Spleen (tissue), 13 donors: ENCODE measurements around the gene MICB. TPM values are rescaled to one million over a fixed set of nuclear protein-coding genes. Genes with fewer than 3 reads are reported as not detected.
"Not testable (repeated sequence)": the region's sequence is repeated elsewhere in the genome, so short reads cannot be mapped to it uniquely, and the experiment has no call there.

Experiments used
- DNase-seq: peaks from one replicate; pipeline ENCODE4 v3.0.0-alpha.2; 2020
- H3K27ac ChIP-seq, 8 donors: fragments of 200-600 bp; sonication (generic) in 7 of 8; 1 replicate in 4 of 8; 2 replicates in 4 of 8; pipeline versions ENCODE4 v1.5.0 to v1.8.0; 2016 to 2021; ENCODE audit warnings: inconsistent platforms in 4 of 8, mild to moderate bottlenecking in 4 of 8, moderate library complexity in 1 of 8
- H3K27me3 ChIP-seq, 7 donors: fragments of 200-600 bp; sonication (generic) in 6 of 7; replicated peaks in 1 of 7; 1 replicate in 4 of 7; 2 replicates in 3 of 7; pipeline versions ENCODE4 v1.5.0 to v1.8.0; 2016 to 2021; ENCODE audit warnings: inconsistent platforms in 3 of 7, mild to moderate bottlenecking in 1 of 7
- H3K36me3 ChIP-seq, 6 donors: fragments of 200-600 bp; sonication (generic) in 5 of 6; 1 replicate in 4 of 6; 2 replicates in 2 of 6; pipeline versions ENCODE4 v1.5.0 to v1.8.0; 2016 to 2021; ENCODE audit warnings: inconsistent platforms in 2 of 6
- H3K4me1 ChIP-seq, 6 donors: fragments of 200-600 bp; sonication (generic) in 5 of 6; 1 replicate in 3 of 6; 2 replicates in 3 of 6; pipeline versions ENCODE4 v1.5.0 to v1.8.0; 2016 to 2021; ENCODE audit warnings: inconsistent platforms in 3 of 6
- H3K4me3 ChIP-seq, 8 donors: fragments of 200-600 bp; sonication (generic) in 7 of 8; 1 replicate in 4 of 8; 2 replicates in 4 of 8; pipeline versions ENCODE4 v1.5.0 to v1.8.0; 2016 to 2021; ENCODE audit warnings: inconsistent platforms in 4 of 8, mild to moderate bottlenecking in 4 of 8, moderate library complexity in 2 of 8
- H3K9me3 ChIP-seq, 8 donors: fragments of 200-600 bp; sonication (generic) in 7 of 8; 1 replicate in 4 of 8; 2 replicates in 4 of 8; pipeline versions ENCODE4 v1.5.0 to v1.8.0; 2016 to 2021; ENCODE audit warnings: inconsistent platforms in 4 of 8
- CTCF ChIP-seq, 11 experiments: fragments of 200-600 bp in 7 of 11; fragments of 450-650 bp in 4 of 11; sonication (generic) in 4 of 11; IDR thresholded peaks in 8 of 11; conservative IDR thresholded peaks in 3 of 11; 1 replicate in 7 of 11; 2 replicates in 4 of 11; pipeline versions ENCODE4 v1.4.0 to v1.8.0; 2016 to 2021; ENCODE audit warnings: antibody characterized with exemption in 11 of 11, inconsistent platforms in 4 of 11, mild to moderate bottlenecking in 1 of 11
- POLR2A ChIP-seq, 3 donors: fragments of 450-650 bp; IDR thresholded peaks; one replicate each; pipeline ENCODE4 v1.5.1; 2017; ENCODE audit warnings: antibody characterized with exemption in 3 of 3, mild to moderate bottlenecking in 1 of 3
- POLR2AphosphoS5 ChIP-seq, 3 donors: sonication (generic); formaldehyde crosslinking; IDR thresholded peaks; one replicate each; pipeline ENCODE4 v1.5.1; 2017; ENCODE audit warnings: antibody characterized with exemption in 3 of 3
- WGBS, 5 donors: extraction: QIAGEN DNeasy Blood & Tissue Kit in 3 of 5; methylation state at CpG; one replicate each; pipeline versions ENCODE4 v1.1.5 to v1.1.7; 2013 to 2018; 5-methylcytosine and 5-hydroxymethylcytosine counted together
- intact Hi-C: fragments of 100-400 bp; cut with DNase I; formaldehyde crosslinking; loops from one replicate; pipeline ENCODE4 v1.15.0; 2023; ENCODE audit warnings: low total_unique reads
- long read RNA-seq, 2 donors: transcript quantifications; one replicate each; lab custom pipeline, GENCODE V29; 2026
- polyA plus RNA-seq, 3 donors: library from polyadenylated mRNA; stranded (reverse); fragments of 200-250 nt; gene quantifications; one replicate each; pipeline ENCODE4 v1.2.1, GENCODE V29; 2013
- total RNA-seq, 7 donors: library from RNA; depleted of rRNA in 3 of 7; stranded (reverse); fragments of >200 nt in 3 of 7; fragmentation: NEBNext Ultra II Directional in 4 of 7; extraction: Animal tissue kit (Norgen Biotek cat#: 25700) in 4 of 7; gene quantifications; one replicate each; pipeline versions ENCODE4 v1.1.0 to v1.2.1, GENCODE V29; 2016 to 2021
- donor health status: healthy with polysubstance abuse.
- donor health status: DM: no; HTN: no; CAD: no; lungs with moderate emphysema.
- donor health status: DM: no; HTN: no; CAD: no.
- donor health status: Bipolar disorder and iron deficiency.
- donor health status: healthy.
- donor health status: DM: no; HTN: no; CAD: no.
- donor health status: DM: yes; HTN: yes; CAD: no.

The MICB gene
- total RNA-seq (10 to 100 TPM; 13.8 to 21.4 (median 15.0) TPM), polyA plus RNA-seq (1 to 10 TPM; 6.9 to 8.3 (median 6.9) TPM)
- long read RNA-seq, donor 1: 0 reads
- long read RNA-seq, donor 2: 0 reads

GRCh38 chr6:31497531-31498476, at the start of gene MICB:
TSS of gene MICB (plus strand) at chr6:31498145. CDS start at chr6:31498194, 49 bp downstream.
- H3K9me3 ChIP-seq: no peaks in the 10 kb centered on the region
- H3K36me3 ChIP-seq: no peaks in the 10 kb centered on the region
- DNase-seq: peak; percentile 94
- 0 to 1% (median 1%) methylated on average over 55 to 64 of the region's 64 CpGs for WGBS, 5 donors
- H3K27me3 ChIP-seq: no peaks in the 10 kb centered on the region
- peak within 1 kb of the TSS; percentile 42 to 95 (median 83) for H3K27ac ChIP-seq
- TF ChIP-seq POLR2AphosphoS5 (IDR thresholded peaks at IDR 0.05): peak; percentile 63 to 85 (median 73)
- peak in 5 of 11 experiments; percentile 16 to 43 (median 36) for TF ChIP-seq CTCF (IDR thresholded peaks at IDR 0.05 in 8 of 11, conservative IDR thresholded peaks at IDR 0.05 in 3 of 11)
- peak in 1 of 3 donors; percentile 42 for TF ChIP-seq POLR2A (IDR thresholded peaks at IDR 0.05)
- peaks cover 20 to 75% (median 41%) of the 10 kb centered on the region in 6 donors for H3K4me1 ChIP-seq
- intact Hi-C loops: loop anchor here (5.0 to 10.0 kb wide), 2 partner anchors 39 to 93 kb away; partner anchors contain the start of gene MICA
- peak within 1 kb of the TSS; percentile 56 to 91 (median 68) for H3K4me3 ChIP-seq

- Histone ChIP-seq H3K36me3 (no peaks in the 10 kb centered on the region), H3K27me3 (peaks cover 0 to 4% (median 0%) of the 10 kb centered on the region in 7 donors), H3K9me3 (peaks cover 0 to 15% (median 7%) of the 10 kb centered on the region in 8 donors), H3K27ac (no peak overlapping the region), H3K4me1 (no peaks in the 10 kb centered on the region), H3K4me3 (no peak overlapping the region)
- TF ChIP-seq POLR2A (IDR thresholded peaks at IDR 0.05) (no peak), POLR2AphosphoS5 (IDR thresholded peaks at IDR 0.05) (no peak), CTCF (IDR thresholded peaks at IDR 0.05 in 8 of 11, conservative IDR thresholded peaks at IDR 0.05 in 3 of 11) (no peak)
- intact Hi-C loops: no loop called here
- no peak for DNase-seq
- WGBS, 5 donors: 57 to 74% (median 68%) methylated on average over 4 of the region's 4 CpGs
Measured at GRCh38 chr6:31450751-31451150, 47.2 kb upstream of the MICB start.

GRCh38 chr6:31452859-31453258, 45.1 kb upstream of the MICB start:
- Histone ChIP-seq H3K27me3 (peaks cover 0 to 4% (median 0%) of the 10 kb centered on the region in 7 donors), H3K36me3 (no peaks in the 10 kb centered on the region), H3K4me3 (no peak overlapping the region), H3K4me1 (no peaks in the 10 kb centered on the region), H3K27ac (no peak overlapping the region), H3K9me3 (peaks cover 0 to 15% (median 7%) of the 10 kb centered on the region in 8 donors)
- no peak for DNase-seq
- intact Hi-C loops: no loop called here
- no peak for TF ChIP-seq POLR2AphosphoS5 (IDR thresholded peaks at IDR 0.05)
- no peak for TF ChIP-seq POLR2A (IDR thresholded peaks at IDR 0.05)
- TF ChIP-seq CTCF (IDR thresholded peaks at IDR 0.05 in 8 of 11, conservative IDR thresholded peaks at IDR 0.05 in 3 of 11): no peak

- Histone ChIP-seq H3K4me3 (no peak overlapping the region), H3K27ac (no peak overlapping the region), H3K36me3 (no peaks in the 10 kb centered on the region), H3K4me1 (no peaks in the 10 kb centered on the region), H3K9me3 (peaks cover 0 to 15% (median 7%) of the 10 kb centered on the region in 8 donors), H3K27me3 (peaks cover 0 to 4% (median 0%) of the 10 kb centered on the region in 7 donors)
- intact Hi-C loops: no loop called here
- no peak for TF ChIP-seq POLR2AphosphoS5 (IDR thresholded peaks at IDR 0.05)
- TF ChIP-seq POLR2A (IDR thresholded peaks at IDR 0.05): no peak
- no peak for TF ChIP-seq CTCF (IDR thresholded peaks at IDR 0.05 in 8 of 11, conservative IDR thresholded peaks at IDR 0.05 in 3 of 11)
- DNase-seq: no peak
- WGBS, 5 donors: 65 to 82% (median 69%) methylated on average over 2 of the region's 2 CpGs
Measured at GRCh38 chr6:31453259-31453658, 44.7 kb upstream of the MICB start.

GRCh38 chr6:31459864-31460263, 38.1 kb upstream of the MICB start:
- H3K27me3 ChIP-seq, H3K9me3 ChIP-seq, DNase-seq, H3K4me3 ChIP-seq, H3K27ac ChIP-seq, intact Hi-C loops: not testable (repeated sequence)
- Histone ChIP-seq H3K4me1 (peaks cover 11 to 31% (median 23%) of the 10 kb centered on the region in 6 donors), H3K36me3 (peaks cover 0 to 11% (median 0%) of the 10 kb centered on the region in 6 donors)
- 83 to 95% (median 91%) methylated on average over 5 of the region's 5 CpGs for WGBS, 5 donors
